ENCODE data around the gene PHF1.

DNA sequence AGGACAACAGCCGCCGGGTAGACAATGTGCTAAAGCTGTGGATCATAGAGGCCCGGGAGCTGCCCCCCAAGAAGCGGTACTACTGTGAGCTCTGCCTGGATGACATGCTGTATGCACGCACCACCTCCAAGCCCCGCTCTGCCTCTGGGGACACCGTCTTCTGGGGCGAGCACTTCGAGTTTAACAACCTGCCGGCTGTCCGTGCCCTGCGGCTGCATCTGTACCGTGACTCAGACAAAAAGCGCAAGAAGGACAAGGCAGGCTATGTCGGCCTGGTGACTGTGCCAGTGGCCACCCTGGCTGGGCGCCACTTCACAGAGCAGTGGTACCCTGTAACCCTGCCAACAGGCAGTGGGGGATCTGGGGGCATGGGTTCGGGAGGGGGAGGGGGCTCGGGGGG lies 26.9 kb downstream of the PHF1 start:
- TF ChIP-seq, protein P1, sequence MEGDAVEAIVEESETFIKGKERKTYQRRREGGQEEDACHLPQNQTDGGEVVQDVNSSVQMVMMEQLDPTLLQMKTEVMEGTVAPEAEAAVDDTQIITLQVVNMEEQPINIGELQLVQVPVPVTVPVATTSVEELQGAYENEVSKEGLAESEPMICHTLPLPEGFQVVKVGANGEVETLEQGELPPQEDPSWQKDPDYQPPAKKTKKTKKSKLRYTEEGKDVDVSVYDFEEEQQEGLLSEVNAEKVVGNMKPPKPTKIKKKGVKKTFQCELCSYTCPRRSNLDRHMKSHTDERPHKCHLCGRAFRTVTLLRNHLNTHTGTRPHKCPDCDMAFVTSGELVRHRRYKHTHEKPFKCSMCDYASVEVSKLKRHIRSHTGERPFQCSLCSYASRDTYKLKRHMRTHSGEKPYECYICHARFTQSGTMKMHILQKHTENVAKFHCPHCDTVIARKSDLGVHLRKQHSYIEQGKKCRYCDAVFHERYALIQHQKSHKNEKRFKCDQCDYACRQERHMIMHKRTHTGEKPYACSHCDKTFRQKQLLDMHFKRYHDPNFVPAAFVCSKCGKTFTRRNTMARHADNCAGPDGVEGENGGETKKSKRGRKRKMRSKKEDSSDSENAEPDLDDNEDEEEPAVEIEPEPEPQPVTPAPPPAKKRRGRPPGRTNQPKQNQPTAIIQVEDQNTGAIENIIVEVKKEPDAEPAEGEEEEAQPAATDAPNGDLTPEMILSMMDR (IDR thresholded peaks at IDR 0.05; ENCODE audit: low read depth, low read length), result no peak
- TF ChIP-seq EZH2phosphoT487 (IDR thresholded peaks at IDR 0.05; ENCODE audit: low read depth), result no peak

All from OCI-LY3 (cell line).